ENCODE measurements around the gene ATP8B4. TPM values are rescaled to one million over a fixed set of nuclear protein-coding genes. Genes with fewer than 3 reads are reported as not detected.

Gene ATP8B4
- total and polyA plus RNA-seq, 2 of the 8 experiments (the other 6 are each of a cell fraction or from before 2014, with no cell fraction given) = 0.17 to 0.24 TPM

DNA sequence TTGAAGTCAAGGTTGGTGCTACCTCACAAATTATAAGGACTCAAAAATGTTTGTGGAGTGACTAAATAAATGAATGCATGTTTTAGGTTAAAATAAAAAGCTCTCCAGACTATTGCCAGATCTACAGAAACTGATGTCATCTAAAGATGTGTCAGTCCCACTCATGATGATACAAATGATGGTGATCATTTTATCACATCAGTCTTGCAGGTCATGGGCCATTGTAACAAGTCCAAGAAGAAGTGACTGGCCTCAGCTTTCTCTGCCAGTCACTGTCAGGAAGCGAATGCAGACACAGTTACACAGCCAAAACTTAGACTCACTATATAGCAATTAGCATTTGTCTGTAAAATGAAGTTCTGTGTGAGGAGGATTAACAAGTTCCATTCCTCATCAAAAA is 18.5 kb downstream of the ATP8B4 start (continued):
- TF ChIP-seq SAP30 (IDR thresholded peaks at IDR 0.05; ENCODE audit: insufficient read depth, insufficient replicate concordance, low read length) = no peak
- TF ChIP-seq, protein P1, sequence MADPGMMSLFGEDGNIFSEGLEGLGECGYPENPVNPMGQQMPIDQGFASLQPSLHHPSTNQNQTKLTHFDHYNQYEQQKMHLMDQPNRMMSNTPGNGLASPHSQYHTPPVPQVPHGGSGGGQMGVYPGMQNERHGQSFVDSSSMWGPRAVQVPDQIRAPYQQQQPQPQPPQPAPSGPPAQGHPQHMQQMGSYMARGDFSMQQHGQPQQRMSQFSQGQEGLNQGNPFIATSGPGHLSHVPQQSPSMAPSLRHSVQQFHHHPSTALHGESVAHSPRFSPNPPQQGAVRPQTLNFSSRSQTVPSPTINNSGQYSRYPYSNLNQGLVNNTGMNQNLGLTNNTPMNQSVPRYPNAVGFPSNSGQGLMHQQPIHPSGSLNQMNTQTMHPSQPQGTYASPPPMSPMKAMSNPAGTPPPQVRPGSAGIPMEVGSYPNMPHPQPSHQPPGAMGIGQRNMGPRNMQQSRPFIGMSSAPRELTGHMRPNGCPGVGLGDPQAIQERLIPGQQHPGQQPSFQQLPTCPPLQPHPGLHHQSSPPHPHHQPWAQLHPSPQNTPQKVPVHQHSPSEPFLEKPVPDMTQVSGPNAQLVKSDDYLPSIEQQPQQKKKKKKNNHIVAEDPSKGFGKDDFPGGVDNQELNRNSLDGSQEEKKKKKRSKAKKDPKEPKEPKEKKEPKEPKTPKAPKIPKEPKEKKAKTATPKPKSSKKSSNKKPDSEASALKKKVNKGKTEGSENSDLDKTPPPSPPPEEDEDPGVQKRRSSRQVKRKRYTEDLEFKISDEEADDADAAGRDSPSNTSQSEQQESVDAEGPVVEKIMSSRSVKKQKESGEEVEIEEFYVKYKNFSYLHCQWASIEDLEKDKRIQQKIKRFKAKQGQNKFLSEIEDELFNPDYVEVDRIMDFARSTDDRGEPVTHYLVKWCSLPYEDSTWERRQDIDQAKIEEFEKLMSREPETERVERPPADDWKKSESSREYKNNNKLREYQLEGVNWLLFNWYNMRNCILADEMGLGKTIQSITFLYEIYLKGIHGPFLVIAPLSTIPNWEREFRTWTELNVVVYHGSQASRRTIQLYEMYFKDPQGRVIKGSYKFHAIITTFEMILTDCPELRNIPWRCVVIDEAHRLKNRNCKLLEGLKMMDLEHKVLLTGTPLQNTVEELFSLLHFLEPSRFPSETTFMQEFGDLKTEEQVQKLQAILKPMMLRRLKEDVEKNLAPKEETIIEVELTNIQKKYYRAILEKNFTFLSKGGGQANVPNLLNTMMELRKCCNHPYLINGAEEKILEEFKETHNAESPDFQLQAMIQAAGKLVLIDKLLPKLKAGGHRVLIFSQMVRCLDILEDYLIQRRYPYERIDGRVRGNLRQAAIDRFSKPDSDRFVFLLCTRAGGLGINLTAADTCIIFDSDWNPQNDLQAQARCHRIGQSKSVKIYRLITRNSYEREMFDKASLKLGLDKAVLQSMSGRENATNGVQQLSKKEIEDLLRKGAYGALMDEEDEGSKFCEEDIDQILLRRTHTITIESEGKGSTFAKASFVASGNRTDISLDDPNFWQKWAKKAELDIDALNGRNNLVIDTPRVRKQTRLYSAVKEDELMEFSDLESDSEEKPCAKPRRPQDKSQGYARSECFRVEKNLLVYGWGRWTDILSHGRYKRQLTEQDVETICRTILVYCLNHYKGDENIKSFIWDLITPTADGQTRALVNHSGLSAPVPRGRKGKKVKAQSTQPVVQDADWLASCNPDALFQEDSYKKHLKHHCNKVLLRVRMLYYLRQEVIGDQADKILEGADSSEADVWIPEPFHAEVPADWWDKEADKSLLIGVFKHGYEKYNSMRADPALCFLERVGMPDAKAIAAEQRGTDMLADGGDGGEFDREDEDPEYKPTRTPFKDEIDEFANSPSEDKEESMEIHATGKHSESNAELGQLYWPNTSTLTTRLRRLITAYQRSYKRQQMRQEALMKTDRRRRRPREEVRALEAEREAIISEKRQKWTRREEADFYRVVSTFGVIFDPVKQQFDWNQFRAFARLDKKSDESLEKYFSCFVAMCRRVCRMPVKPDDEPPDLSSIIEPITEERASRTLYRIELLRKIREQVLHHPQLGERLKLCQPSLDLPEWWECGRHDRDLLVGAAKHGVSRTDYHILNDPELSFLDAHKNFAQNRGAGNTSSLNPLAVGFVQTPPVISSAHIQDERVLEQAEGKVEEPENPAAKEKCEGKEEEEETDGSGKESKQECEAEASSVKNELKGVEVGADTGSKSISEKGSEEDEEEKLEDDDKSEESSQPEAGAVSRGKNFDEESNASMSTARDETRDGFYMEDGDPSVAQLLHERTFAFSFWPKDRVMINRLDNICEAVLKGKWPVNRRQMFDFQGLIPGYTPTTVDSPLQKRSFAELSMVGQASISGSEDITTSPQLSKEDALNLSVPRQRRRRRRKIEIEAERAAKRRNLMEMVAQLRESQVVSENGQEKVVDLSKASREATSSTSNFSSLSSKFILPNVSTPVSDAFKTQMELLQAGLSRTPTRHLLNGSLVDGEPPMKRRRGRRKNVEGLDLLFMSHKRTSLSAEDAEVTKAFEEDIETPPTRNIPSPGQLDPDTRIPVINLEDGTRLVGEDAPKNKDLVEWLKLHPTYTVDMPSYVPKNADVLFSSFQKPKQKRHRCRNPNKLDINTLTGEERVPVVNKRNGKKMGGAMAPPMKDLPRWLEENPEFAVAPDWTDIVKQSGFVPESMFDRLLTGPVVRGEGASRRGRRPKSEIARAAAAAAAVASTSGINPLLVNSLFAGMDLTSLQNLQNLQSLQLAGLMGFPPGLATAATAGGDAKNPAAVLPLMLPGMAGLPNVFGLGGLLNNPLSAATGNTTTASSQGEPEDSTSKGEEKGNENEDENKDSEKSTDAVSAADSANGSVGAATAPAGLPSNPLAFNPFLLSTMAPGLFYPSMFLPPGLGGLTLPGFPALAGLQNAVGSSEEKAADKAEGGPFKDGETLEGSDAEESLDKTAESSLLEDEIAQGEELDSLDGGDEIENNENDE (IDR thresholded peaks at IDR 0.05; ENCODE audit: insufficient replicate concordance, low read length) = no peak
- no peak for TF ChIP-seq ATF2 (IDR thresholded peaks at IDR 0.05; ENCODE audit: low read length)
- no peak for TF ChIP-seq SP1 (IDR thresholded peaks at IDR 0.05; ENCODE audit: low read depth, low read length)
- no peak for TF ChIP-seq KDM4A (IDR thresholded peaks at IDR 0.05; ENCODE audit: low read depth, low read length, severe bottlenecking)
- no peak for TF ChIP-seq HDAC2 (IDR thresholded peaks at IDR 0.05; ENCODE audit: borderline replicate concordance in 1 of 2, low read depth in 2 of 2, low read length in 2 of 2)
- no peak for TF ChIP-seq FOSL1 (IDR thresholded peaks at IDR 0.05; ENCODE audit: insufficient read depth, low read depth, low read length)
- TF ChIP-seq TAF1 (IDR thresholded peaks at IDR 0.05; ENCODE audit: low read depth, low read length) = no peak
